ENCODE measurements around the gene RASGRP4.
"Not testable (repeated sequence)": the region's sequence is repeated elsewhere in the genome, so short reads cannot be mapped to it uniquely, and the experiment has no call there.

The RASGRP4 gene

DNA sequence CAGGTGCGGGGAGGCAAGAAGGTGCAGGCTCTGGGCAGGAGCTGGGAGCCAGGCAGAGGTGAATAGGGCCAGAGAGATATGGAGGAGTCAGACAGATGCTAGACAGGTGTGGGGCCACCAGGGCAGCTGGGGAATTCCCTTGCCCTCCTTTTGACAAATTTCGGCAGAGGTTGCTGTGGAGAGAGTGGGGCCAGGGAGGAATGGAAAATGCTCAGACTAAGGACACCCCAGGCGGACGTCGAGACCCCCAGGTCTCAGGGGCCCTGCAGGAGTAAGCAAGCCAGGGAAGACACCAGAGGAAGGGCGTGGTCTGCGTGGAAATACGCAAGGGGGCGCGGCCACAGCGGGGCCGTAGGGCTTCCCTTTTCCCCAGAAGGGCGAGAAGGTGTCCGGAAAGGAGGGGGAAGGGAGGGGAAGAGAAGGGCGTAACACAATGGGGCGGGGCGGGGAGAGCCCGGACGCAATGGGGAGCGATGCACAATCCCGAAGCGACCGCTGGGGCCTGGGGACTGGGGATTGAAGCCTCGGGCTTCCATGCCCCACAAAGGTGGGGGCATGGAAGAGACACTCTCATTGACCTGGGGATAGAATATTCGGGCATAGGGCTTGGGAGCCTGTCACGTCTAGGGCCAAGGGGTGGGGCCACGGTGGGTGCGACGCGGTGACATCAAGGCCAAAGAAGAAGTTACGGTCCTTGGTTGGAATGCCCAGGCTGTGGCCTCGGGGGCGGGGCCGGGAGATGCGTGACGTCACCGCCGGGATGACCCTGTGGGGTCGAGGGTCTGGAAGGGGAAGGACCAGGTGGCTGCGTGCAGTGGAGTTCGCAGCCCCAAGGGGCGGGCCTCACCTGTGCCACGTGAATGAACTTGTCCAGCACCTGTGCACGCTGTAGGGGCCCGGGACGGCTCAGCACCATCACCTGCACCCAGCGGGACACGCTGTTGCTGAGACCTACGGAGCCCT lies 8.2 kb downstream of the RASGRP4 start:
- no peak for DNase-seq (ENCODE audit: low read depth in 2 of 3, low spot score in 2 of 3)

DNA sequence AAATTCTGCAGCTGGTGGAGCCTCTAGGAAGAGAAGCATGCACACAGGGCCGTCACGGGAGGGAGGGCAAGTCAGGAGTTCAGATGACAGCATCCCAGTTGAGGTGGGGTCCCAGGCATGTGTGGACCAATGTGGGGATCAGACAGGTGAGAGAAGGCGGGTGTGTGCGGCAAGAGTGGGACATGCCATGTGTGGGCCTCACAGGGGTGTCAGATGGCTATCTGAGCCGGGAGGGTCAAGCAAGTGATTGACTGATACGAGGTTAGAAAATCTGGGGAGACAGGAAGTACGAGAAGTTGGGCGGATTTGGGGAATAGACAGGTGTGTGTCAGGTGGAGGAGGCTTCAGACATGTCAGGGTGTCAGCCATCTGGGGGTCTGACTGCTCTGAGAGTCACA lies 8.9 kb downstream of the RASGRP4 start:
- DNase-seq (ENCODE audit: low read depth in 2 of 3, low spot score in 2 of 3): no peak

DNA sequence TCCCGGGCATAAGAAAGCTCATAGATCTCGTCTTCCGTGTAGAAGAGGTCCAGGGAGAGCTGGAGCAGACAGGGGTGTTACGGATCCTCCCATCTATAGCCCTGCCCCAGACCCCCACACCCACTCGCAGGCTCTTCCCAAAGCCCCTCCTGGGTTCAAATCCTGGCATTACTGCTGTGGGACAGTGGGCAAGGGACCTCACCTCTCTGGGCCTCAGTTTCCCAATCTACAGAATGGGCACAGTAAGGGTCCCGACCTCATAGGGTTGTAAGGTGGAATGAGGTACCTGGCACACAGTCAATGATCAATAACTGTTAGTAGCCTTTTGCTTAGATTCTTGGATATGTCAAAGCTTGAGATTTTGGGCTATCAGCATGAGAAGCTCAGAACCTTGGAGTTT lies 12.6 kb downstream of the RASGRP4 start:
- no peak for DNase-seq (ENCODE audit: low read depth in 2 of 3, low spot score in 2 of 3)

DNA sequence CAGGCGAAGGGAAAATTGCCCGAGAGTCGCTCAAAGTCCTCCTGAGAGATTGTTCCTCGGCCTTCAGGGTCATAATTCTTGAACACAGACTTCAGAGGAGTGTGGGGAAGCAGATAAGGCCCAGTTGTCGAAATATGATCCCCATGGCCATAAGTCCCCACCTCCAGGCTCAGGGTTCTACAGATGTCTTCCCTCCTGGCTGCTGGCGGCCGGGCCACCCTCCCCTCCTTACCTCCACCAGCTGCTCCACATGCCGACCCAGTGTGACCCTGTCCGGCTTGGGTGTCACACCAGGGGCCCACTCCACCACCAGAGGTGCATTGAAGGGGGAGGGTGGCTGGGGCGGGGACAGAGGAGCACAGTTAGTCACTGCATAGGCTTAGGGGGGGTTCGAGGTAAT lies 13.1 kb downstream of the RASGRP4 start:
- DNase-seq (ENCODE audit: low read depth in 2 of 3, low spot score in 2 of 3): no peak

DNA sequence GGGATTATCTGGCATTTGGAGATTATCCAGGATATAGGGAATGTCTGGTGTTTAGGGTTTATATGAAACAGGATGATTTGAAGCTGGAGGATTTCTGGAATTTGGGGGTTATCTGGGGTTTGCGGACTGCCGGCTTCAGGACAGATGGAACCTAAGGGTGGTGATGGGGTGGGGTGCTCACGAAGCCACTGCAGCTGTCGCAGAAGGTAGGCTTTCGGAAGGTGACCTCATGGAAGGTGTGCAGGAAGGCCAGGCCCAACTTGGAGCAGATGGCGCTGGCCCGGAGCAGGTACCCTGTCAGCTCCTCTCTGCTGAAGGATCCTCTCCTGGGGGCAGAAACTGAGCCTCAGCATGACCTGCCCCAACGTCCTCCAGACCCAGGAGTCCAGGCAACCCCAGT lies 13.5 kb downstream of the RASGRP4 start:
- DNase-seq (ENCODE audit: low read depth in 2 of 3, low spot score in 2 of 3): no peak

- not testable (repeated sequence) for DNase-seq (ENCODE audit: low read depth in 2 of 3, low spot score in 2 of 3)
Measured at GRCh38 chr19:38411898-38412297, 14.1 kb downstream of the RASGRP4 start.

DNA sequence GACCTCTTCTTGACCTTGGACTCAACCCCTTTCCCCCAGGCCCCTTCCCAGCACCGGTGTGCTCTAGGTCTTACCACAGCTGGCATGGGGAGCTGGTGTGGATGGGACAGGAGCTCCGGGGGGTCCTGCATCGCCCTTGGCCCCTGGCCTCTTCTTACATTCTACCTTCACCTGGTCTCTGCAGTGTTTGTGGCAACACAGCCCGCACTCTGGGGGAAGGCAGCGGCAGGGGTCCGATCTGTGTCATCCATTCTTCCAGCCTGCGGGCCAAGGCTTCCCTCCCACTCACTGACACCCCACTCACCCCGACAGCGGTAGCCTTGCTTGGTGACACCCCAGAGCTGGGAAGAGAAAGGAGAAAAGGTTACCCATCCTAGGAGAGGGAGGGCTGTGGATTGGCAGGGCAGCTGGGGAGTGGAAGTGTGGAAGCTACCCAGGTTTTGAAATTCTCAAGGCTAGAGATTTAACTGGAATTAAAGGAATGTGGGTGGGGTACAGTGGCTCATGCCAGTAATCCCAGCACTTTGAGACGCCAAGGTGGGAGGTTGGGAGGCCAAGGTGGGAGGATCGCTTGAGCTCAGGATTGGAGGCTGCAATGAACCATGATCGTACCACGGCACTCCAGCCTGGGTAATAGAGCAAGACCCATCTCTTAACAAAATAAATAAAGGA lies 14.8 kb downstream of the RASGRP4 start:
- DNase-seq (ENCODE audit: low read depth in 2 of 3, low spot score in 2 of 3): no peak

DNA sequence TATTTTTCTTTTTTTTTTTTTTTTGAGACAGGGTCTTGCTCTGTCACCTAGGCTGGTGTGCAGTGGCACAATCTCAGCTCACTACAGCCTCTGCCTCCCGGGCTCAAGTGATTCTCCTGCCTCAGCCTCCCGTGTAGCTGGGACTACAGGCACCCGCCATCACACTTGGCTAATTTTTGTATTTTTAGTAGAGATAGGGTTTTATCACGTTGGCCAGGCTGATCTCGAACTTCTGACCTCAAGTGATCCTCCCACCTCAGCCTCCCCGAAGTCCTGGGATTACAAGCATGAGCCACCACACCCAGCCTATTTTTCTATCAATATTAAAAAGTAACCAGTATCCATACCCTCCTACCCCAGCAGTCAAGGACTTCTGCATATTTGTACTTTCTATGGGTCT lies 15.6 kb downstream of the RASGRP4 start:
- not testable (repeated sequence) for DNase-seq (ENCODE audit: low read depth in 2 of 3, low spot score in 2 of 3)

DNA sequence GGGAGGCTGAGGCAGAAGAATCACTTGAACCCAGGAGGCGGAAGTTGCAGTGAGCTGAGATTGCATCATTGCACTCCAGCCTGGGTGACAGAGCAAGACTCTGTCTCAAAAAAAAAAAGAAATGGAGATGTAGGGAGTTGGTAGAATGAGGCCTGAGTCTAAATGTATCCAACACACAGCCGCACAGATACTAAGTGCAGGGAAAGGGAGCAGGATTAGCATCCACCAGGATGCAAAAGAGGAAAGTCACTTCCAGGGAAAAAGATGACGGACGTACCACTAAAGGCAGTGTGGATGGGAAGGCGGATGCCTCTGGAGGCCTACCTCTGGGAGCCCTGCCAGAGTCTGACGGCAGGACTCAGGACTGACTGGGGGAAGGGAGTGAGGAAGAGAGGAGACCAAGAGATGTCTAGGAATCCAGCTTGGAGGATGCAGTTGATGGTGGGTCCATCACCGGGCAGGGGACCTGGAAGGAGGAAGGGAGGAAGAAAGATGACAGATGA lies 16.3 kb downstream of the RASGRP4 start:
- no peak for DNase-seq (ENCODE audit: low read depth in 2 of 3, low spot score in 2 of 3)

DNA sequence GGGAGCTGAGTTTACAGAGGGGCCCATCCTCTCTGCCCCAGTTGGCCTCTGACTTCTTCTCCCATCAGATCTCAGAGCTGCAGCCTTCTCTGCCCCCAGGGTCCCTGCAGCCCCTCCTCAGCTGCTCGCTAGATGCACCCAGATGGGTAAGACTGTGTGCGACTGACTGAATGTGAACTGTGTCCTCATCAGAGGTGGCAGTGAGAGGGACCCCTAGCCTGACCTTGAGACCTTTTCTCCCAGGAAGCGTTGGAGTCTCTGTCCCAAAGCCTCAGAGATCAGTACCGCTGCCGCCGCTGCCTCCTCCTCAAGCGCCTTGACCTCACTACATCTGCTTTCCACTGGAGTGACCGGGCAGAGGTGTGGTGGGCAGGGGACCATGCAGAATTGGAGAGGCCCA lies 20.7 kb downstream of the RASGRP4 start:
- DNase-seq (ENCODE audit: low read depth in 2 of 3, low spot score in 2 of 3): no peak

DNA sequence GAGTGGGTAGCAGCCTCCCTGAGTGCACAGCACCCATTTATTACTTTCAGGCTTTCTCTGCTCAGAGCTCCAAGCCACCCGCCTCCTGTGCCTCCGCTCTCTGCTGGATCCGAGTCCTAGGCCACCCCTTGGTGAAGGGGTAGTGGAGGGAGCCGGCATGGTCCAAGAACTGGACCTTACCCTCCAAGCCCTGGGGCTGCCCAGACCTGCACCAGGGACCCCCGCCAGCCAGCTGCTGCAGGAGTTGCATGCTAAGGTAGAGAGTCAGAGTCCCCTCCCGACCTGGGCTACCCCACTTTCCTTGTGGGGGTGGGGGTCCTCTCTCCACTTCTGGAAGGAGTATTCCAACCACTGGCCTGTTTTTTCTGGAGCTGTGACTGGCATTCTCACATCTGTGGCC lies 21.2 kb downstream of the RASGRP4 start:
- DNase-seq (ENCODE audit: low read depth in 2 of 3, low spot score in 2 of 3): no peak

GRCh38 chr19:38402967-38403674 lies 22.9 kb downstream of the RASGRP4 start, which contains the start of gene FAM98C:
FAM98C (plus strand) TSS chr19:38403093; CDS start chr19:38403154, 61 bp downstream.
- peak; percentile 89 to 96 (median 95) for DNase-seq (ENCODE audit: low read depth in 2 of 3, low spot score in 2 of 3)

GRCh38 chr19:38402623-38402966 lies 23.4 kb downstream of the RASGRP4 start:
- no peak for DNase-seq (ENCODE audit: low read depth in 2 of 3, low spot score in 2 of 3)

- no peak for DNase-seq (ENCODE audit: low read depth in 2 of 3, low spot score in 2 of 3)
Measured at GRCh38 chr19:38401148-38401547, 24.9 kb downstream of the RASGRP4 start.

GRCh38 chr19:38400361-38400760 lies 25.7 kb downstream of the RASGRP4 start:
- no peak for DNase-seq (ENCODE audit: low read depth in 2 of 3, low spot score in 2 of 3)

DNA sequence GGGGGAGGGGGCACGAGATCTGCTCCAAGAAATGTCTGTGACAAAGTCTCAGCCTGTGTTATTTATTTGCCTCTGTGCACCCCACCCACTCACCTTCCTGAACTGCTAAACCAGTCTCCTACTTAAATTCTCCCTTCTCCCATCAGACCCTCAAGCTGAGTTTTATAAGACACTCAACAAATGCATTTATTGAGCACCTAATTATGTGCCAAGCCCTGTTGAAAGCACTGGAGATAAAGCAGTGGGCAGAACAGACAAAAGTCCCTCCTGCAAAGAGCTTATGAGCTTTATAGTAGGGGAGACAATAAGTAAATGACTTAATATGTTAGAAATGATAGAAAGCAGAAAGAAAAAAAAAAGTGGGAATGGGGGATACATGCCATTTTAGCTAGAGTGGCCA lies 26.5 kb downstream of the RASGRP4 start:
- no peak for DNase-seq (ENCODE audit: low read depth in 2 of 3, low spot score in 2 of 3)

DNA sequence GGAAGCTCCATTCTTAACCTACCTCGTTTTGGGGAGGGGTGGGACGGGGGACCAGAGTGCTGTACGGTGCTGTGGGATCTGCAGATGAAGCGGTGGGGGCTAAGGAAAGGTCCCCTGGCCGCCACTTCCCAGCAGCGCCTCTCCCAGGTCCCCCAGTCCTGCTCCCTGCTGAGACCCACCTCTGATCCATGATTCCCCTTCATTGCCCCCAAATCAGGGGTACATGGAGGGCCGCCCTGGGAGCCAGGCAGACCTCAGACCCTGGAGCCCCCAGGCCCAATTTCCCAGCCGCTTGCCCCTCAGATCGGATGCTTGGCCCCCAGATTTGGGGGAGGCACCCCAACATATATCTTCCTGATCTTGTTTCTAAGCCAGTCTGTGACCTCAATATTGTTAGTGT lies 26.9 kb downstream of the RASGRP4 start:
- DNase-seq (ENCODE audit: low read depth in 2 of 3, low spot score in 2 of 3): no peak

DNA sequence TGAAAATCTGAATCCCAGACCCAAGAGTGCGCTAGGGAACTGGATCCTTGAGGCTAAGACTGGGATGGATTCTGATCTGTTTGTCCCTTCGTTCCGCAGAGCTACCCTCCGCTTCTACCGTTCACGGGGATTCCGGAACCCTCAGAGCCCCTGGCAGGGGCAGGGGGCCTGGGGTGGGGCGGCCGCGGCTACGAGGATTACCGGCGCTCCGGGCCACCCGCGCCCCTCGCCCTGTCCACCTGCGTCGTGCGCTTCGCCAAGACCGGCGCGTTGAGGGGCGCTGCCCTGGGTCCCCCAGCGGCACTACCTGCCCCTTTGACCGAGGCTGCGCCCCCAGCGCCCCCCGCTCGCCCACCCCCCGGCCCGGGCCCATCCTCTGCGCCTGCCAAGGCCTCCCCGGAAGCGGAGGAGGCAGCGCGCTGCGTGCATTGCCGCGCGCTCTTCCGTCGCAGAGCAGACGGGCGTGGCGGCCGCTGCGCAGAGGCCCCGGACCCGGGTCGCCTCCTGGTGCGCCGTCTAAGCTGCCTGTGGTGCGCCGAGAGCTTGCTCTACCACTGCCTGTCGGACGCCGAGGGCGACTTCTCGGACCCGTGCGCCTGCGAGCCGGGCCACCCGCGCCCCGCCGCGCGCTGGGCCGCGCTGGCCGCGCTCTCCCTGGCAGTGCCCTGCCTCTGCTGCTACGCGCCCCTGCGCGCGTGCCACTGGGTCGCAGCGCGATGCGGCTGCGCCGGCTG lies 30.5 kb downstream of the RASGRP4 start:
- DNase-seq (ENCODE audit: low read depth in 2 of 3, low spot score in 2 of 3): no peak

GRCh38 chr19:38394488-38394887 lies 31.5 kb downstream of the RASGRP4 start:
- peak in 2 of 3 experiments; percentile 36 to 60 for DNase-seq (ENCODE audit: low read depth in 2 of 3, low spot score in 2 of 3)

DNA sequence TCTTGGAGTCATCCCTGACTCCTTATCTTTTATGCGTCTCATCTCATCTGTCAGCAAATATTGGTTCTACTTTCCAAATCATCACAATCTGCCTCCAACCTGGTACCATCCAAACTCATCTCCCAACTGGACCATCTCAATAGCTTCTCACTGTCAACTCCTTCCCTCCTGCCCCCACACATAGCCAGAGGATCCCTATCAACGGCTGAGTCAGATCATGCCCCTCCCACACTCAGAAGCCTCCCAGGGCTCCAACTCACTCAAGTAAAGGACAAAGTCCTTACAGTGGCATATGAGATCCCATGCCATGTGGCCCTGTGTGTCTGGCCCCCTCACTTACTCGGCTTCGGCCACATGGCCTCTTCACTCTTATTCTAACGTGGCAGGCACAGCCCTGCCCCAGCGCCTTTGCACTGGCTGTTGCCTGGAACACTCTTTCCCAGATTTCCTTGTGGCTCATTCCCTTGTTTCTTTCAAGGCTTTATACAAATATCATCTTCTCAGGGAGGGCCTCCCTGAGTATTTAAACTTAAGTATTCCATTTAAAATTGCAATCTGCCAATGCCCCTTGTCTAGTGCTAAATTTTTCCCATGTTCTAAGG lies 33.2 kb downstream of the RASGRP4 start:
- no peak for DNase-seq (ENCODE audit: low read depth in 2 of 3, low spot score in 2 of 3)

Data from activated CD8-positive, alpha-beta memory T cell treated with anti-CD3 and anti-CD28 coated beads for 48 hours (primary cell).